DOHH2 (cell line): Measurements from ENCODE around the gene RSF1.
A peak's percentile ranks its signal among the peaks of the same experiment; 100 is the strongest.

Experiments
- H3F3A ChIP-seq: fragments of 200-600 bp; sonication (generic), shearing (Covaris generic); 2 replicates; pipeline ENCODE4 v1.6.0; 2016; ENCODE audit warnings: antibody characterized with exemption, mild to moderate bottlenecking; ENCODE audit not compliant: control insufficient read depth, insufficient read depth
- H3K27ac ChIP-seq: fragments of 200-600 bp; sonication (generic); 2 replicates; pipeline ENCODE4 v1.5.1; 2014; ENCODE audit warnings: low read depth, mild to moderate bottlenecking, low read length, moderate library complexity
- H3K27me3 ChIP-seq: fragments of 200-600 bp; sonication (generic); 2 replicates; pipeline ENCODE4 v1.6.1; 2014; ENCODE audit warnings: mild to moderate bottlenecking, low read length, mixed read lengths; ENCODE audit not compliant: control insufficient read depth
- H3K36me3 ChIP-seq: fragments of 200-600 bp; sonication (generic); 2 replicates; pipeline ENCODE4 v1.6.1; 2014; ENCODE audit warnings: mild to moderate bottlenecking, low read length, moderate library complexity, mixed read lengths; ENCODE audit not compliant: control insufficient read depth
- H3K4me1 ChIP-seq: fragments of 200-600 bp; sonication (generic); 2 replicates; pipeline ENCODE4 v1.6.1; 2014; ENCODE audit warnings: mild to moderate bottlenecking, low read length, mixed read lengths; ENCODE audit not compliant: control insufficient read depth
- H3K4me2 ChIP-seq: fragments of 200-600 bp; sonication (generic); 2 replicates; pipeline ENCODE4 v1.6.0; 2014; ENCODE audit warnings: mild to moderate bottlenecking, low read length, moderate library complexity
- H3K4me3 ChIP-seq: fragments of 200-600 bp; sonication (generic); 2 replicates; pipeline ENCODE4 v1.5.1; 2014; ENCODE audit warnings: mild to moderate bottlenecking, low read length, mixed read lengths
- H3K79me2 ChIP-seq: fragments of 200-600 bp; sonication (generic); 2 replicates; pipeline ENCODE4 v1.6.1; 2014; ENCODE audit warnings: mild to moderate bottlenecking, low read length, mixed read lengths; ENCODE audit not compliant: control insufficient read depth
- H3K9me2 ChIP-seq: fragments of 200-600 bp; sonication (generic); replicated peaks from 2 replicates; pipeline ENCODE4 v1.6.1; 2014; ENCODE audit warnings: mild to moderate bottlenecking, low read length, mixed read lengths; ENCODE audit not compliant: control insufficient read depth
- H3K9me3 ChIP-seq: fragments of 200-600 bp; sonication (generic); 2 replicates; pipeline ENCODE4 v1.6.1; 2014; ENCODE audit warnings: antibody characterized with exemption, low read length, mixed read lengths; ENCODE audit not compliant: control insufficient read depth, insufficient read depth
- H4K20me1 ChIP-seq: fragments of 200-600 bp; sonication (generic); 2 replicates; pipeline ENCODE4 v1.6.0; 2014; ENCODE audit warnings: low read depth, mild to moderate bottlenecking, antibody characterized with exemption, low read length, moderate library complexity; ENCODE audit not compliant: control insufficient read depth, insufficient read depth
- CTCF ChIP-seq: fragments of 200-600 bp; sonication (generic); IDR thresholded peaks from one replicate; pipeline ENCODE4 v1.5.1; 2014; ENCODE audit warnings: antibody characterized with exemption, mild to moderate bottlenecking, low read depth, low read length; ENCODE audit not compliant: poor library complexity, severe bottlenecking
- EZH2phosphoT487 ChIP-seq: fragments of 200-600 bp; sonication (generic); IDR thresholded peaks from 2 replicates; pipeline ENCODE4 v1.6.1; 2017; ENCODE audit warnings: borderline replicate concordance, mild to moderate bottlenecking, antibody characterized with exemption, low read length, moderate library complexity, mixed read lengths

RSF1 gene

GRCh38 chr11:77776455-77776854 is 44.1 kb downstream of the RSF1 start:
- Histone ChIP-seq H3K27ac (no peak overlapping the region), H3K9me3 (no peaks in the 10 kb centered on the region), H3F3A (peaks cover 5% of the 10 kb centered on the region; the same call in 1 of the 2 replicates), H3K4me2 (no peak overlapping the region), H4K20me1 (peaks cover 30% of the 10 kb centered on the region), H3K79me2 (peaks cover 93% of the 10 kb centered on the region), H3K36me3 (peaks cover 7% of the 10 kb centered on the region), H3K27me3 (no peaks in the 10 kb centered on the region), H3K4me1 (no peaks in the 10 kb centered on the region), H3K9me2 (no peaks in the 10 kb centered on the region), H3K4me3 (no peak overlapping the region)
- TF ChIP-seq EZH2phosphoT487: no peak
- TF ChIP-seq CTCF: peak; percentile 31

- Histone ChIP-seq H3K79me2 (peaks cover 93% of the 10 kb centered on the region), H4K20me1 (peaks cover 30% of the 10 kb centered on the region)
These were observed 44.6 kb downstream of the RSF1 start for GRCh38 chr11:77775936-77776335.

GRCh38 chr11:77771135-77771534 is 49.4 kb downstream of the RSF1 start:
- no peak for TF ChIP-seq EZH2phosphoT487
- TF ChIP-seq CTCF: no peak
- Histone ChIP-seq H3K79me2 (peaks cover 93% of the 10 kb centered on the region), H3K36me3 (peaks cover 7% of the 10 kb centered on the region), H3K4me1 (no peaks in the 10 kb centered on the region; the same call in 1 of the 2 replicates), H3K9me3 (no peaks in the 10 kb centered on the region), H3F3A (no peaks in the 10 kb centered on the region), H4K20me1 (peaks cover 21% of the 10 kb centered on the region; the same call in 1 of the 2 replicates), H3K4me2 (no peak overlapping the region), H3K4me3 (no peak overlapping the region), H3K27me3 (no peaks in the 10 kb centered on the region), H3K27ac (no peak overlapping the region), H3K9me2 (no peaks in the 10 kb centered on the region)

More at GRCh38 chr11:77775936-77776335, 44.6 kb downstream of the RSF1 start:
- Histone ChIP-seq H3K27ac (no peak overlapping the region), H3K4me1 (no peaks in the 10 kb centered on the region), H3K4me2 (no peak overlapping the region), H3K4me3 (no peak overlapping the region), H3K36me3 (peaks cover 7% of the 10 kb centered on the region), H3K9me2 (no peaks in the 10 kb centered on the region), H3K9me3 (no peaks in the 10 kb centered on the region), H3K27me3 (no peaks in the 10 kb centered on the region), H3F3A (peaks cover 5% of the 10 kb centered on the region; the same call in 1 of the 2 replicates)
- no peak for TF ChIP-seq CTCF
- no peak for TF ChIP-seq EZH2phosphoT487
